Activated CD4-positive, CD25-positive, alpha-beta regulatory T cell treated with anti-CD3 and anti-CD28 coated beads, Interleukin-2, amount 50 U/mL, for 72 hours (primary cell): ENCODE measurements around the gene EEA1.

Source experiments
- DNase-seq: peaks from one replicate; pipeline ENCODE4 v3.0.0; 2021

Gene EEA1

GRCh38 chr12:92877904-92878303, 51.2 kb downstream of the EEA1 start:
- DNase-seq, result no peak

GRCh38 chr12:92876496-92876895, 52.6 kb downstream of the EEA1 start:
- DNase-seq, result no peak

- no peak for DNase-seq
Measured at GRCh38 chr12:92871116-92871515, 58.0 kb downstream of the EEA1 start.

- no peak for DNase-seq
Measured at GRCh38 chr12:92866418-92866817, 62.7 kb downstream of the EEA1 start.

GRCh38 chr12:92863251-92863650, 65.8 kb downstream of the EEA1 start:
- DNase-seq, result no peak

- DNase-seq, result no peak
Measured at GRCh38 chr12:92861381-92861780, 67.7 kb downstream of the EEA1 start.

- DNase-seq, result no peak
Measured at GRCh38 chr12:92860521-92860920, 68.6 kb downstream of the EEA1 start.

- no peak for DNase-seq
Measured at GRCh38 chr12:92859650-92860386, 69.3 kb downstream of the EEA1 start.

- no peak for DNase-seq
Measured at GRCh38 chr12:92857818-92858217, 71.3 kb downstream of the EEA1 start.

- DNase-seq, result no peak
Measured at GRCh38 chr12:92854344-92854743, 74.8 kb downstream of the EEA1 start.

- no peak for DNase-seq
Measured at GRCh38 chr12:92848740-92849139, 80.4 kb downstream of the EEA1 start.

GRCh38 chr12:92847368-92847767, 81.7 kb downstream of the EEA1 start:
- no peak for DNase-seq

GRCh38 chr12:92845329-92845728, 83.8 kb downstream of the EEA1 start:
- no peak for DNase-seq

- no peak for DNase-seq
Measured at GRCh38 chr12:92844151-92844763, 84.8 kb downstream of the EEA1 start.

- DNase-seq, result no peak
Measured at GRCh38 chr12:92829686-92830282, 99.3 kb downstream of the EEA1 start.

GRCh38 chr12:92828565-92828964, 100.5 kb downstream of the EEA1 start:
- DNase-seq, result no peak

- no peak for DNase-seq
Measured at GRCh38 chr12:92827836-92828431, 101.2 kb downstream of the EEA1 start.

- DNase-seq, result no peak
Measured at GRCh38 chr12:92821142-92821541, 108.0 kb downstream of the EEA1 start.

- no peak for DNase-seq
Measured at GRCh38 chr12:92814584-92814983, 114.5 kb downstream of the EEA1 start.

GRCh38 chr12:92810370-92810769, 118.7 kb downstream of the EEA1 start:
- no peak for DNase-seq

- no peak for DNase-seq
Measured at GRCh38 chr12:92803903-92804302, 125.2 kb downstream of the EEA1 start.

GRCh38 chr12:92802906-92803305, 126.2 kb downstream of the EEA1 start:
- no peak for DNase-seq

GRCh38 chr12:92796650-92797049, 132.4 kb downstream of the EEA1 start:
- DNase-seq, result no peak

GRCh38 chr12:92794814-92795213, 134.3 kb downstream of the EEA1 start:
- no peak for DNase-seq
